Suprapubic skin (tissue), 4 donors: ENCODE data around the gene GRWD1. TPM values are rescaled to one million over a fixed set of nuclear protein-coding genes. Genes with fewer than 3 reads are reported as not detected.

ENCODE experiments used
- DNase-seq, 2 donors: peaks; one replicate each; pipeline ENCODE4 v3.0.0-alpha.2; 2019; ENCODE audit warnings: low spot score in 2 of 2
- H3K27ac ChIP-seq: fragments of 200-600 bp; sonication (generic); one replicate; pipeline ENCODE4 v1.5.1; 2019
- H3K27me3 ChIP-seq: fragments of 200-600 bp; sonication (generic); one replicate; pipeline ENCODE4 v1.5.1; 2019
- H3K36me3 ChIP-seq: fragments of 200-600 bp; sonication (generic); one replicate; pipeline ENCODE4 v1.5.1; 2019
- H3K4me1 ChIP-seq: fragments of 200-600 bp; sonication (generic); one replicate; pipeline ENCODE4 v1.5.1; 2019
- H3K4me3 ChIP-seq: fragments of 200-600 bp; sonication (generic); one replicate; pipeline ENCODE4 v1.5.1; 2019; ENCODE audit warnings: mild to moderate bottlenecking
- H3K9me3 ChIP-seq: fragments of 200-600 bp; sonication (generic); one replicate; pipeline ENCODE4 v1.5.1; 2019
- EP300 ChIP-seq: sonication (generic); formaldehyde crosslinking; IDR thresholded peaks from one replicate; pipeline ENCODE4 v1.6.1; 2017; ENCODE audit warnings: antibody characterized with exemption
- POLR2A ChIP-seq, 2 donors: fragments of 450-650 bp; IDR thresholded peaks; one replicate each; pipeline ENCODE4 v1.6.1; 2017; ENCODE audit warnings: antibody characterized with exemption in 2 of 2, mild to moderate bottlenecking in 2 of 2, moderate library complexity in 2 of 2
- POLR2AphosphoS5 ChIP-seq, 3 donors: sonication (generic); formaldehyde crosslinking; IDR thresholded peaks; one replicate each; pipeline ENCODE4 v1.6.1; 2017; ENCODE audit warnings: antibody characterized with exemption in 3 of 3
- WGBS: methylation state at CpG from one replicate; pipeline ENCODE4 v1.1.5; 2018; 5-methylcytosine and 5-hydroxymethylcytosine counted together
- total RNA-seq, 4 donors: library from RNA; depleted of rRNA; stranded (reverse); fragments of >200 nt; gene quantifications; one replicate each; pipeline ENCODE4 v1.1.0, GENCODE V29; 2016
- TF ChIP-seq, protein P1 (sequence below), 2 donors: fragments of 200-600 bp in 1 of 2; fragments of 450-650 bp in 1 of 2; sonication (generic) in 1 of 2; IDR thresholded peaks; one replicate each; pipeline ENCODE4 v1.5.1; 2016 to 2019; ENCODE audit warnings: antibody characterized with exemption in 2 of 2, mild to moderate bottlenecking in 1 of 2, moderate library complexity in 1 of 2

GRWD1 gene
- total RNA-seq, 4 donors from 2014 or later: 24.5 to 53.4 (median 40.1) TPM

DNA sequence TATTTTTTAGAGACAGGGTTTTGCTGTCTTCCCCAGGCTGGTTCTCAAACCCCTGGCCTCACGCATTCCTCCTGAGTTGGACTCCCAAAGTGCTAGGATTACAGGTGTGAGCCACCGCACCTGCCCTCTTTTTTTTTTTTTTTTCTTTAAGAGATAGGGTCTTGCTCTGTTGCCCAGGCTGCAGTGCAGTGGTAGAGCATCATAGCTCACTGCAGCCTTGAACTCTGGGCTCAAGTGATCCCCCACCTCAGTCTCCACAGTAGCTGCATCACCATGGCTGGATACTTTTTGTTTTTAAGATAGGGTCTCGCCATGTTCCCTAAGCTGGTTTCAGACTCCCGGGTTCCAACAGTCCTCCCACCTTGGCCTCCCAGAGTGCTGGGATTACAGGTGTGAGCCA, 11.1 kb downstream of the GRWD1 start:
- no peaks in the 10 kb centered on the region for H3K4me1 ChIP-seq
- no peak for DNase-seq
- H3K36me3 ChIP-seq: peaks cover 45% of the 10 kb centered on the region
- no peak for TF ChIP-seq EP300
- TF ChIP-seq POLR2A (IDR thresholded peaks at IDR 0.05): no peak
- TF ChIP-seq, protein P1, sequence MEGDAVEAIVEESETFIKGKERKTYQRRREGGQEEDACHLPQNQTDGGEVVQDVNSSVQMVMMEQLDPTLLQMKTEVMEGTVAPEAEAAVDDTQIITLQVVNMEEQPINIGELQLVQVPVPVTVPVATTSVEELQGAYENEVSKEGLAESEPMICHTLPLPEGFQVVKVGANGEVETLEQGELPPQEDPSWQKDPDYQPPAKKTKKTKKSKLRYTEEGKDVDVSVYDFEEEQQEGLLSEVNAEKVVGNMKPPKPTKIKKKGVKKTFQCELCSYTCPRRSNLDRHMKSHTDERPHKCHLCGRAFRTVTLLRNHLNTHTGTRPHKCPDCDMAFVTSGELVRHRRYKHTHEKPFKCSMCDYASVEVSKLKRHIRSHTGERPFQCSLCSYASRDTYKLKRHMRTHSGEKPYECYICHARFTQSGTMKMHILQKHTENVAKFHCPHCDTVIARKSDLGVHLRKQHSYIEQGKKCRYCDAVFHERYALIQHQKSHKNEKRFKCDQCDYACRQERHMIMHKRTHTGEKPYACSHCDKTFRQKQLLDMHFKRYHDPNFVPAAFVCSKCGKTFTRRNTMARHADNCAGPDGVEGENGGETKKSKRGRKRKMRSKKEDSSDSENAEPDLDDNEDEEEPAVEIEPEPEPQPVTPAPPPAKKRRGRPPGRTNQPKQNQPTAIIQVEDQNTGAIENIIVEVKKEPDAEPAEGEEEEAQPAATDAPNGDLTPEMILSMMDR (IDR thresholded peaks at IDR 0.05): no peak
- TF ChIP-seq POLR2AphosphoS5 (IDR thresholded peaks at IDR 0.05): no peak
- WGBS: 96% methylated on average over 4 of the region's 4 CpGs
- no peaks in the 10 kb centered on the region for H3K9me3 ChIP-seq
- H3K27me3 ChIP-seq: no peaks in the 10 kb centered on the region
- H3K4me3 ChIP-seq: no peak overlapping the region
- H3K27ac ChIP-seq: no peak overlapping the region

DNA sequence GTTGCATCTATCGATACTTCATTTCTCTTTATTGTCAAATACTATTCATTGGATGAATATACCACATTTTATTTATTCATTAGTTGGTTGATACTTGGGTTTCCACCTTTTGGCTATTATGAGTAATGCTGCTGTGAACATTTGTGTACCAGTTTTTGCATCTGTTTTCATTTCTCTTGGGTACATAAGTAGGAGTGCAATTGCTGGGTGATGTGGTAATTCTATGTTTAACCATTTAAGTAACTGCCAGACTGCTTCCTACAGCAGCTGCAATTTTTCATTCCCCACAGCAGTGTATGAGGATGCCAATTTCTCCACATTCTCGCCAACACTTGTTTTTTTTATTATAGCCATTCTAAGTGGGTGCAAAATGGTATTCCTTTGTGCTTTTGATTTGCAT, 12.2 kb downstream of the GRWD1 start:
- 87% methylated on average over 2 of the region's 2 CpGs for WGBS
- TF ChIP-seq POLR2A (IDR thresholded peaks at IDR 0.05) (no peak), EP300 (no peak), POLR2AphosphoS5 (IDR thresholded peaks at IDR 0.05) (no peak)
- TF ChIP-seq, protein P1 (IDR thresholded peaks at IDR 0.05): no peak
- Histone ChIP-seq H3K27me3 (no peaks in the 10 kb centered on the region), H3K9me3 (no peaks in the 10 kb centered on the region), H3K36me3 (peaks cover 33% of the 10 kb centered on the region), H3K4me3 (no peak overlapping the region), H3K27ac (no peak overlapping the region), H3K4me1 (no peaks in the 10 kb centered on the region)
- DNase-seq: no peak

DNA sequence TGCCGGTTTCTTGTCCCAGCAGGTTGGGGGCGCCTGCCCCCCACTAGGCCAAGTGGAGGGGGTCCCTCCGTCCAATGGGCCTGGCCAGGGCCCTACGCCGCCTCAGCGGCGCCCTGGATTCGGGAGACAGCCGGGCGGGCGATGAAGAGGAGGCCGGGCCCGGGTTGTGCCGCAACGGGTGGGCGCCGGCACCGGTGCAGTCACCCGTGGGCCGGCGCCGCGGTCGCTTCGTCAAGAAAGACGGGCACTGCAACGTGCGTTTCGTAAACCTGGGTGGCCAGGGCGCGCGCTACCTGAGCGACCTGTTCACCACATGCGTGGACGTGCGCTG, 15.8 kb downstream of the GRWD1 start:
- H3K36me3 ChIP-seq: no peaks in the 10 kb centered on the region
- H3K4me3 ChIP-seq: no peak overlapping the region
- no peaks in the 10 kb centered on the region for H3K4me1 ChIP-seq
- H3K27me3 ChIP-seq: no peaks in the 10 kb centered on the region
- no peaks in the 10 kb centered on the region for H3K9me3 ChIP-seq
- no peak for DNase-seq
- H3K27ac ChIP-seq: no peak overlapping the region
- 94% methylated on average over 32 of the region's 36 CpGs for WGBS
- TF ChIP-seq EP300 (no peak), POLR2A (IDR thresholded peaks at IDR 0.05) (no peak), POLR2AphosphoS5 (IDR thresholded peaks at IDR 0.05) (no peak)
- TF ChIP-seq, protein P1 (IDR thresholded peaks at IDR 0.05): no peak

DNA sequence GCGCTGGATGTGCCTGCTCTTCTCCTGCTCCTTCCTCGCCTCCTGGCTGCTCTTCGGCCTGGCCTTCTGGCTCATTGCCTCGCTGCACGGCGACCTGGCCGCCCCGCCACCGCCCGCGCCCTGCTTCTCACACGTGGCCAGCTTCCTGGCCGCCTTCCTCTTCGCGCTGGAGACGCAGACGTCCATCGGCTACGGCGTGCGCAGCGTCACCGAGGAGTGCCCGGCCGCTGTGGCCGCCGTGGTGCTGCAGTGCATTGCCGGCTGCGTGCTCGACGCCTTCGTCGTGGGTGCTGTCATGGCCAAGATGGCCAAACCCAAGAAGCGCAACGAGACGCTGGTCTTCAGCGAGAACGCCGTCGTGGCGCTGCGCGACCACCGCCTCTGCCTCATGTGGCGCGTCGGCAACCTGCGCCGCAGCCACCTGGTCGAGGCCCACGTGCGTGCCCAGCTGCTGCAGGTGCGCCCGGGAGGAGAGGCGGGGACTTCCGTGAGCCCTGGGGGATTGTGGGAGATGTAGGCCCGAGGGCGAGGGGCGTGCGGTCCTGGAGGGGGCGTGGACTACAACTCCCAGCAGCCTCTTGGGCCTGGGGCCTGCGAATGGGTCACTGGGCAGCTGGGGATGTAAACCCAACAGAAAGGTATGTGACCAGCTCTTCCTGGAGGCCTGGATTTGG, 16.3 kb downstream of the GRWD1 start:
- Histone ChIP-seq H3K4me3 (no peak overlapping the region), H3K27ac (no peak overlapping the region), H3K27me3 (no peaks in the 10 kb centered on the region), H3K36me3 (no peaks in the 10 kb centered on the region), H3K4me1 (no peaks in the 10 kb centered on the region), H3K9me3 (no peaks in the 10 kb centered on the region)
- TF ChIP-seq, protein P1 (IDR thresholded peaks at IDR 0.05): no peak
- no peak for TF ChIP-seq EP300
- no peak for TF ChIP-seq POLR2A (IDR thresholded peaks at IDR 0.05)
- TF ChIP-seq POLR2AphosphoS5 (IDR thresholded peaks at IDR 0.05): no peak
- no peak for DNase-seq
- WGBS: 89% methylated on average over 61 of the region's 62 CpGs

DNA sequence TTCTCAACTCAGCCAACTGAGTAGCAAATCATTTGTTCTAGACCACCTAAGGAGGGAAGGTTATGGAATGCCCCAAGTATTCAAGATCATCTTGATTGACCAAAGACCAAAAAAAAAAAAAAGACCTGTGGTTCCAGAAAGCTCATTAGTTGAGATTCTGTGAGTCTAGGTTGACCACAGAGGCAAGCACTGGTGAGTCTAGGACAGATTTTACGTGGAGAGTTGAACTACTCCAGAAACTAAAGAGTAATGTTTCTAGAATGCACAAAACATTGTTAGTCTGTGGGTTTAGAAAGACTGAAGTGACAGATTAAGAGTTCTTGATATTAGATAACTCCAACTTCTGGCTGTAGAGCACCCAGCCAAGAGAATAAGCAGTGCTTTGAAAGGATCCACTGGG, 19.4 kb downstream of the GRWD1 start:
- Histone ChIP-seq H3K4me3 (no peak overlapping the region), H3K4me1 (peaks cover 13% of the 10 kb centered on the region), H3K36me3 (no peaks in the 10 kb centered on the region), H3K27me3 (no peaks in the 10 kb centered on the region), H3K27ac (no peak overlapping the region), H3K9me3 (no peaks in the 10 kb centered on the region)
- no peak for DNase-seq
- TF ChIP-seq POLR2AphosphoS5 (IDR thresholded peaks at IDR 0.05): no peak
- no peak for TF ChIP-seq POLR2A (IDR thresholded peaks at IDR 0.05)
- TF ChIP-seq EP300: no peak
- TF ChIP-seq, protein P1 (IDR thresholded peaks at IDR 0.05): no peak
- 100% methylated on average over 1 of the region's 1 CpG for WGBS
